CD4-positive, alpha-beta T cell treated with Interferon alpha-2 for 1 hour (primary cell): ENCODE measurements around the gene ZNF692.
A peak's percentile ranks its signal among the peaks of the same experiment; 100 is the strongest.

Source experiments
- DNase-seq, 2 donors: peaks; one replicate each; pipeline ENCODE4 v3.0.0-alpha.2; 2020 to 2022

ZNF692 gene

GRCh38 chr1:248824301-248824700 is 34.6 kb downstream of the ZNF692 start:
- DNase-seq: no peak

GRCh38 chr1:248823517-248824001 is 35.3 kb downstream of the ZNF692 start:
- DNase-seq: no peak

- DNase-seq: no peak
Observed at GRCh38 chr1:248822148-248823032, 36.5 kb downstream of the ZNF692 start.

GRCh38 chr1:248821641-248822040 is 37.2 kb downstream of the ZNF692 start:
- no peak for DNase-seq

GRCh38 chr1:248821101-248821500 is 37.8 kb downstream of the ZNF692 start:
- no peak for DNase-seq

GRCh38 chr1:248820041-248820585 is 38.8 kb downstream of the ZNF692 start:
- no peak for DNase-seq

- DNase-seq: no peak
Observed at GRCh38 chr1:248818505-248819374, 40.1 kb downstream of the ZNF692 start.

GRCh38 chr1:248817065-248817464 is 41.8 kb downstream of the ZNF692 start:
- peak in 1 of 2 donors; percentile 30 for DNase-seq

GRCh38 chr1:248816042-248816851 is 42.6 kb downstream of the ZNF692 start:
- DNase-seq: no peak

- no peak for DNase-seq
Observed at GRCh38 chr1:248815407-248816034, 43.4 kb downstream of the ZNF692 start.

GRCh38 chr1:248814351-248814750 is 44.5 kb downstream of the ZNF692 start:
- DNase-seq: no peak

GRCh38 chr1:248813546-248813945 is 45.3 kb downstream of the ZNF692 start:
- DNase-seq: no peak

GRCh38 chr1:248812736-248813425 is 46.0 kb downstream of the ZNF692 start:
- no peak for DNase-seq

GRCh38 chr1:248811514-248812490 is 47.1 kb downstream of the ZNF692 start:
- no peak for DNase-seq

- no peak for DNase-seq
Observed at GRCh38 chr1:248810727-248811513, 48.0 kb downstream of the ZNF692 start.

- DNase-seq: no peak
Observed at GRCh38 chr1:248810000-248810726, 48.7 kb downstream of the ZNF692 start.

GRCh38 chr1:248808876-248809275 is 50.0 kb downstream of the ZNF692 start:
- DNase-seq: no peak

- DNase-seq: peak; percentile 59 to 60
Observed at GRCh38 chr1:248807067-248807737, 51.7 kb downstream of the ZNF692 start.
